Glomerular visceral epithelial cell (primary cell): ENCODE measurements around the gene KIF27.
"Not testable (repeated sequence)": the region's sequence is repeated elsewhere in the genome, so short reads cannot be mapped to it uniquely, and the experiment has no call there.

Experiments
- DNase-seq: peaks from one replicate; pipeline ENCODE4 v3.0.0-alpha.2; 2016; ENCODE audit errors: extremely low spot score

The KIF27 gene

DNA sequence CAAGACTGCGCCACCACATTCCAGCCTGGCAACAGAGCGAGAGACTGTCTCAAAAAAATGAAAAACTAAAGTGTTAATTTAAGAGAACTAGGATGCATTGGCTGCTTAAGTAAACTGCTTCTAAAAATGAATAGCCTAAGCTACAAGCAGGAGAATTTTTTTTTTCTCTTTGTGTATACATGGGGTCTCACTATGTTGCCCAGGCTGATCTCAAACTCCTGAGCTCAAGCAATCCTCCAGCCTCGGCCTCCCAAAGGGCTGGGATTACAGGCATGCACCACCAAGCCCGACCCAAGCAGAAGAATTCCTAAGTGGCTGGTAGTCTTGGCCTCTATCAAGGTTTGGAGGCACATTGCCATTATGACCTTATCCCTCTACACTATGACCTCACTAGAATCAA is 106.1 kb downstream of the KIF27 start:
- not testable (repeated sequence) for DNase-seq

DNA sequence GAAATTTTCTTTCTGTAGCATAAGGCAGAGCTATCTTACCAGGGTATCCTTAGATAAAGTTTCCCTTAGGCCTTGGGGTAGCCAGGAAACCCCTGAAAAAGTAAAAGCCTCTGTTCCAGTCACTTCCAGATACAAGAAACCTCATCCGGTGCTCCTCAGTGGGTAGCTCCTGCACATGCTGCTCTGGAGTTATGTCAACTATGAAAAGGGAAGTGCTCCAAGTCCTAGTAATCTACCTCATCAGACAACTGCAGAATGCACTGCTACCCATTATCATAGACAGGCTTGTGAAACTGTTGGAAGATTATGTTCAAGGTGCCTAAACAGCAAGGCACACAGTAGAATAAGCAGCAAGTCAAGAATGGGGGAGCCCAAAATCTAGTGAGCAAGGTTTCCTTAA is 112.0 kb downstream of the KIF27 start:
- DNase-seq = not testable (repeated sequence)

DNA sequence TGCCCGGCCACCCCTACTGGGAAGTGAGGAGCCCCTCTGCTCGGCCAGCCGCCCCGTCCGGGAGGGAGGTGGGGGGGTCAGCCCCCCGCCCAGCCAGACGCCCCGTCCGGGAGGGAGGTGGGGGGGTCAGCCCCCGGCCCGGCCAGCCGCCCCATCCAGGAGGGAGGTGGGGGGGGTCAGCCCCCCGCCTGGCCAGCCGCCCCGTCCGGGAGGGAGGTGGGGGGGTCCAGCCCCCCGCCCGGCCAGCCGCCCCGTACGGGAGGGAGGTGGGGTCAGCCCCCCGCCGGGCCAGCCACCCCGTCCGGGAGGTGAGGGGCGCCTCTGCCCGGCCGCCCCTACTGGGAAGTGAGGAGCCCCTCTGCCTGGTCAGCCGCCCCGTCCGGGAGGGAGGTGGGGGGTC is 116.8 kb downstream of the KIF27 start:
- not testable (repeated sequence) for DNase-seq

DNA sequence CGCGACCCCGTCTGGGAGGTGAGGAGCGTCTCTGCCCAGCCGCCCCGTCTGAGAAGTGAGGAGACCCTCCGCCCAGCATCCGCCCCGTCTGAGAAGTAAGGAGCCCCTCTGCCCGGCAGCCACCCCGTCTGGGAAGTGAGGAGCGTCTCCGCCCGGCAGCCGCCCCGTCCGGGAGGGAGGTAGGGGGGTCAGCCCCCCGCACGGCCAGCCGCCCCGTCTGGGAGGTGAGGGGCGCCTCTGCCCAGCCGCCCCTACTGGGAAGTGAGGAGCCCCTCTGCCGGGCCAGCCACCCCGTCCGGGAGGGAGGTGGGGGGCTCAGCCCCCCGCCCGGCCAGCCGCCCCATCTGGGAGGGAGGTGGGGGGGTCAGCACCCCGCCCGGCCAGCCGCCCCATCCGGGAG is 117.3 kb downstream of the KIF27 start:
- not testable (repeated sequence) for DNase-seq

DNA sequence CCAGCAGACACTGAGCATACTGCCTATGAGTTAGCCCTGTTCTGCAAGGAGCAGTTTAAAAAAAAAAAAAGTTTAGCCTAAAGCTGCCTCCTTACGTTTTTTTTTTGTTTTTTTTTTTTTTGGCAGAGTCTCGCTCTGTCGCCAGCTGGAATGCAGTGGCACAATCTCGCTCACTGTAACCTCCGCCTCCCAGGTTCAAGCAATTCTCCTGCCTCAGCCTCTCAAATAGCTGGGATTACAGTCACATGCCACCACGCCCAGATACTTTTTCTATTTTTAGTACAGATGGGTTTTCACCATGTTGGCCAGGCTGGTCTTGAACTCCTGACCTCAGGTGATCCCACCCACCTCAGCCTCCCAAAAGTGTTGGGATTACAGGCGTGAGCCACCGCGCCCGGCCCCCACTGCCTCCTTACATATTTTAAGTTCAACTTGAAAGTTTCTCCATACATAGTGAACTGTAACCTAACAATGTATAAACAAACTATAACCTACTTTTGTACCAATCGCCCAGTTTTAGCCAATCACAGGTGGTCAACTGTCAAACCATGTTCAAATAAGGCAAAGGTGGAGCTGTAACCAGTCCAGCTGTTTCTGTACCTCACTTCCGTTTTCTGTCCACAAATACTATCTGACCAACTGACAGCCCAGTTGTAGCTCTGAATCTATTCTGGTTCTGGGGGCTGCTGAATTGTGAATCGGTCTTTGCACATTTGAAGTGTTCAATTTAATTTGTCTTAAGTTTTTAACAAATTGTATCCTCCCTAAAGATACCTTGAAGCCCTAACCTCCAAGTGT is 120.8 kb downstream of the KIF27 start:
- DNase-seq = no peak

DNA sequence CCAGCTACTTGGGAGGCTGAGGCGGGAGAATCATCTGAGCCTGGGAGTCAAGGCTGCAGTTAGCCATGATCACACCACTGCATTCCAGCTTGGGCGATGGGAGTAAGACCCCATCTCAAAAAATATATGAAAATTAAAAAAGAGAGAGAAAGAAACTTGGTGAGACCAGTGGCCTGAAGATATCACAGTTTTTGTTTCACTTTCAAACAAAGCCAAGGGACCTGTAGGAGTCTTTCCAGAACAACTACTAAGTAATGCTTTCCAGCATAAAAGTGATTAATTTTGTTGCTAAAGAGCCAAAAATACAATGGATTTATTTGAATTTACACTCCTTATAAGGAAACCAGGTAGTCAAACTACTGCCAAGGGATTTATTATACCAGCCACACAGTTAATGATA is 127.2 kb downstream of the KIF27 start:
- no peak for DNase-seq

DNA sequence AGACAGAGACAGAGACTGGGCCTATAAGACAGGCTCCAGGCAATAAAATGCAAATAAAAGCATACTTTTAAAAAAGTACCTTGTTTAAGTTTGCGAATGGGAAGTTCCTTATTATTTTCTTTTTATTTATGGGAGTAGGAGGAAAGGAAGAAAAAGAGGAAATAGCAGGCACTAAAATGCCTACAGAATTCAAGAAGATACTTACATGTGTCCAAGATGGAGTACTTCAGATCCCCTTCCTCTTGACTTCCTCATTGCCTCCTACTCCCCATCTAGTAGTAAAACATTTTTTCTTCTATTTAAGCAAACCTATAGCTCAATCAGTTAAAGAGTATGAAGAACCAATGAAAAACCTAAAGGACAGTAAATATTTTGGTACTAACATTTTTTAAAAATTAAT is 128.5 kb downstream of the KIF27 start:
- no peak for DNase-seq
